ENCODE data around the gene FANCD2.

DNA sequence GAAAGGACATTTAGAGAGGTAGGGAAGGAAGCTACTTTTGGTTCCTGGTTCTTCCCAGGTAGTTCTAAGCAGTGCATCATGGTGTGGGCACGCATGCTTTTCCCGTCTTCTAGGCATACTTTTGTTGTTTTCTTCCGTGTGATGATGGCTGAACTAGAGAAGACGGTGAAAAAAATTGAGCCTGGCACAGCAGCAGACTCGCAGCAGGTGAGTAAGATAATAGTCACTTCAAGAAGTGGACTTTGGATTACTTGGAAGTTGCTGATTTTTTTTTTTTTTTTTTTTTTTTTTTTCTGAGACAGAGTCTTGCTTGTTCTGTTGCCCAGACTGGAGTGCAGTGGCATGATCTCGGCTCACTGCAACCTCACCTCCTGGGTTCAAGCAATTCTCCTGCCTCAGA, 63.9 kb downstream of the FANCD2 start:
- TF ChIP-seq, protein P1, sequence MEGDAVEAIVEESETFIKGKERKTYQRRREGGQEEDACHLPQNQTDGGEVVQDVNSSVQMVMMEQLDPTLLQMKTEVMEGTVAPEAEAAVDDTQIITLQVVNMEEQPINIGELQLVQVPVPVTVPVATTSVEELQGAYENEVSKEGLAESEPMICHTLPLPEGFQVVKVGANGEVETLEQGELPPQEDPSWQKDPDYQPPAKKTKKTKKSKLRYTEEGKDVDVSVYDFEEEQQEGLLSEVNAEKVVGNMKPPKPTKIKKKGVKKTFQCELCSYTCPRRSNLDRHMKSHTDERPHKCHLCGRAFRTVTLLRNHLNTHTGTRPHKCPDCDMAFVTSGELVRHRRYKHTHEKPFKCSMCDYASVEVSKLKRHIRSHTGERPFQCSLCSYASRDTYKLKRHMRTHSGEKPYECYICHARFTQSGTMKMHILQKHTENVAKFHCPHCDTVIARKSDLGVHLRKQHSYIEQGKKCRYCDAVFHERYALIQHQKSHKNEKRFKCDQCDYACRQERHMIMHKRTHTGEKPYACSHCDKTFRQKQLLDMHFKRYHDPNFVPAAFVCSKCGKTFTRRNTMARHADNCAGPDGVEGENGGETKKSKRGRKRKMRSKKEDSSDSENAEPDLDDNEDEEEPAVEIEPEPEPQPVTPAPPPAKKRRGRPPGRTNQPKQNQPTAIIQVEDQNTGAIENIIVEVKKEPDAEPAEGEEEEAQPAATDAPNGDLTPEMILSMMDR (conservative IDR thresholded peaks at IDR 0.05 in 1 of 2, IDR thresholded peaks at IDR 0.05 in 1 of 2; ENCODE audit: extremely low read depth in 1 of 2, insufficient read depth in 1 of 2, low read depth in 1 of 2, low read length in 2 of 2), result no peak
- TF ChIP-seq EZH2 (IDR thresholded peaks at IDR 0.05; ENCODE audit: borderline replicate concordance, low read length), result no peak
